HAP-1 (cell line): Measurements from ENCODE around the gene HLCS.
A peak's percentile ranks its signal among the peaks of the same experiment; 100 is the strongest.

ENCODE experiments used
- DNase-seq, 2 experiments: peaks; one replicate each; pipeline ENCODE4 v3.0.0-alpha.2; 2016 to 2020; ENCODE audit warnings: low spot score in 2 of 2
- H3K27me3 ChIP-seq: fragments of 250-450 bp; sonication (Bioruptor Pico); 2 replicates; pipeline ENCODE4 v1.5.1; 2020; ENCODE audit warnings: low read depth, mild to moderate bottlenecking, moderate library complexity
- H3K36me3 ChIP-seq: fragments of 250-450 bp; sonication (Bioruptor Pico); replicated peaks from 2 replicates; pipeline ENCODE4 v1.5.1; 2020; ENCODE audit warnings: mild to moderate bottlenecking
- H3K4me1 ChIP-seq: fragments of 250-450 bp; sonication (Bioruptor Pico); 2 replicates; pipeline ENCODE4 v1.5.1; 2020; ENCODE audit warnings: mild to moderate bottlenecking
- H3K4me3 ChIP-seq: fragments of 250-450 bp; sonication (Bioruptor Pico); 2 replicates; pipeline ENCODE4 v1.5.1; 2020; ENCODE audit warnings: mild to moderate bottlenecking, moderate library complexity
- H3K9me3 ChIP-seq: fragments of 250-450 bp; sonication (Bioruptor Pico); 2 replicates; pipeline ENCODE4 v1.5.1; 2020; ENCODE audit warnings: mild to moderate bottlenecking, moderate library complexity
- in situ Hi-C: fragments of 300-500 bp; cut with MboI; formaldehyde crosslinking; loops from 3 replicates; pipeline ENCODE4 v1.14.3; 2020; ENCODE audit warnings: low sequenced_read_pairs, inconsistent platforms, mixed read lengths

HLCS gene

GRCh38 chr21:36923270-36923669 lies 43.2 kb downstream of the HLCS start:
- H3K27me3 ChIP-seq, result no peaks in the 10 kb centered on the region
- no peak for DNase-seq
- no peaks in the 10 kb centered on the region for H3K4me1 ChIP-seq
- peaks cover 3% of the 10 kb centered on the region; the same call in 1 of the 2 replicates for H3K36me3 ChIP-seq
- H3K4me3 ChIP-seq, result no peak overlapping the region
- no peaks in the 10 kb centered on the region for H3K9me3 ChIP-seq
- in situ Hi-C loops, result loop anchor here (10.0 kb wide), 1 partner anchor 288 kb away; no protein-coding TSS in a partner anchor

DNA sequence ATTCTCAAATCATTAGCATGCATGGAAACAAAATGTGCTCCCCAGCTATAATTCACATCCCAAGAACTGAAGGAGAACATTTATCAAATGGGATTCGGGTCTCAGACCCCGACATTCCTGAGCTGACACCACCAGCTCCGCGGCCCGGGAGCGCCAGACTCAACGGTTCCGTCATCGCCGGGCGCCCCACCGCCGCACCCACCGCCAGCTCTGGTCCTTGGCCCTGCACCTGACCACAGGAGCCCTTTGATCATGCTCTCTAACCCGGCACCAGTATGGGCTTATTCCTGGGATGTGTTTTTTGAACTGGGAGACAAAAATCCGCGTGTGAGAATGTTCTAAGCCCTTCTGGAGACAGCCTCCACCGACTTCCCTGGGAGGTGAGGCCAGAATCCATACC lies 43.6 kb downstream of the HLCS start:
- Histone ChIP-seq H3K27me3 (no peaks in the 10 kb centered on the region), H3K9me3 (no peaks in the 10 kb centered on the region), H3K36me3 (peaks cover 3% of the 10 kb centered on the region; the same call in 1 of the 2 replicates), H3K4me3 (no peak overlapping the region), H3K4me1 (no peaks in the 10 kb centered on the region)
- DNase-seq, result no peak
- in situ Hi-C loops, result loop anchor here (10.0 kb wide), 1 partner anchor 288 kb away; no protein-coding TSS in a partner anchor

GRCh38 chr21:36918291-36918690 lies 48.2 kb downstream of the HLCS start:
- no peaks in the 10 kb centered on the region for H3K27me3 ChIP-seq
- no peak for DNase-seq
- H3K4me1 ChIP-seq, result peaks cover 20% of the 10 kb centered on the region
- H3K9me3 ChIP-seq, result no peaks in the 10 kb centered on the region
- H3K4me3 ChIP-seq, result no peak overlapping the region
- in situ Hi-C loops, result no loop called here
- no peaks in the 10 kb centered on the region for H3K36me3 ChIP-seq

DNA sequence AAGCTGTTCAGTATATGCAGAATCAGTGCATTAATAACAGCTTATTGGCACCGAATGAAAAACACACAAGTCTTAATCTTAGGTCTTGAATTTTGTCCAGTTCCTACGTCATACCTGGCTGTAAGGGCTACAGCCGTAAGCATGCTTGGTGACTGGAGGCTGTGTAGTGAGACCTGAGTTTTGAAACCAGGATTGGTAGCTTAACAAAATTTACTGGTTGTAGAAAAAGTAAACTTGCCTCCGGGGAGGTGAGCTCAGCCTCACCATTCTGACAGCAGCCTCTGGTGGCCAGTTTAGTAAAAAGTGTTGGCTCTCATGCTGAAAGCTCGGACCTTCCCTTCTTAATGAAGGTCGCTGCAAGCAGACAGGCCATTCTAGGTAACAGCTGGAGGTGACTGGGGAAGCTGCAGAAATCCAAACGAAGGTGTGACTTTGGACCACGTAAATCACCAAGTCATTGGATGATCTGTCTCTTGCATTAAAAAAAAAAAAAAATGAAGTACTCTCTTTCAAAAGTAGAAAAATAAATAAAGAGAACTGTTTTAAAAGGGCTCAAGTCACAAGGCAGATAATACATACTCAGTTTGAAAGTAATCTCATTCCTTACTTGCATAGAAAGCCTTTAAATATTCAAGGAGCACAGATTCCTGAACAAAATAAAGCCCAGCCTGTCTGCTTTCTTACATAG lies 48.9 kb downstream of the HLCS start:
- peak; percentile 32 to 46 for DNase-seq
- Histone ChIP-seq H3K27me3 (no peaks in the 10 kb centered on the region), H3K36me3 (no peaks in the 10 kb centered on the region), H3K4me1 (peaks cover 20% of the 10 kb centered on the region), H3K9me3 (no peaks in the 10 kb centered on the region), H3K4me3 (no peak overlapping the region)
- in situ Hi-C loops, result no loop called here

DNA sequence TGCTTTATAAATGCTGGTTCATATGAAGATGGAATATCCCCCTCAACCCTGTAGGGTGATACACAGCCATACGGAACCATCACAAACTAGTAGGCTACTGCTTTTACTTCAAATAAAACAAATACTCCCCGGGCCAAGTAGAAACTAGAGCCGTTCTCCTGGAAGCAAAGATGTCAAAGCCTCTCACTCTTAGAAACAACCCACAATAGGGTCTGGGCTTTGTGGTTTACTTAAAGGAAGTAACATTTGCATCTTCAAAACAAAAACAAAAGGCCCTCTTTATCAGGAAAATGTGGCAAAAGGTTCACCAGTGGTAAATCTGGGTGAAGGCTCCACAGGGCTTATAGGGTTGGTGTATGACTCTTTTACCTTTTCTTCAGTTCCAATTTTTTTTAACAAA lies 49.8 kb downstream of the HLCS start:
- Histone ChIP-seq H3K9me3 (no peaks in the 10 kb centered on the region), H3K36me3 (no peaks in the 10 kb centered on the region), H3K27me3 (no peaks in the 10 kb centered on the region), H3K4me1 (peaks cover 20% of the 10 kb centered on the region), H3K4me3 (no peak overlapping the region)
- in situ Hi-C loops, result no loop called here
- no peak for DNase-seq

- no peak overlapping the region for H3K4me3 ChIP-seq
- in situ Hi-C loops, result no loop called here
- no peaks in the 10 kb centered on the region for H3K27me3 ChIP-seq
- no peaks in the 10 kb centered on the region for H3K9me3 ChIP-seq
- DNase-seq, result no peak
- peaks cover 20% of the 10 kb centered on the region for H3K4me1 ChIP-seq
- no peaks in the 10 kb centered on the region for H3K36me3 ChIP-seq
Measured at GRCh38 chr21:36915696-36916245, 50.7 kb downstream of the HLCS start.

DNA sequence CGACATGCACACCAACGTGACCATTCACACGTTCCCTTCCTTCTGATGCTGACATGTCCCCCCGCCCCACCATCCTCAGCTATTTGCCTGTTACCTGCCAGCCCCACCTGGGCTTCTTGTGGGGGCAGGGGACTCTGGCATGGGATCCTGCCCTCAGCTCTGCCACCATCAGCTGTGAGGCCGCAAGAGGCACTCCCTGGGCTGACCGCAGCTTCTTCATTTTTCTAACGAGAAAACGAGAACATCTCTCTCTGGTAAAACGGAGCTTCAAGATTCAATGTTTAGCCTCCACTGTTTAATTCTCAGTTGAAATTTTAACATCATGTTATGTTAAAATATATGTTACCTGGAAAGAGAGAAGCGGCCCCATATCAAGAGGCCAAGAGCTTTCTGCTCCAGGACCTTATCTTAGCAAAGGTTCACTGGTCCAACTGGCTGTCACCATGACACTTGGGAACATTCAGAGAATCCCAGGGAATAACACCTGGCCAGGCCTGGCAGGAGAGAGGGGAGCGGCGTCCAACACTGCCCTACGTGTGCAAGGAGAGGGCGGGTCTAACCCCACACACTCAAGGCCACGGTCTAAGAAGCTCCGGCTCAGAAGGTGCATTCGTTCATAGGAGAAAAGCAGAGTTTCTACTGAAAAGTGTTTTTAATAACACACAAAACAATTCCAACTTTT lies 51.3 kb downstream of the HLCS start:
- no peak overlapping the region for H3K4me3 ChIP-seq
- no peaks in the 10 kb centered on the region for H3K9me3 ChIP-seq
- in situ Hi-C loops, result no loop called here
- H3K4me1 ChIP-seq, result peaks cover 20% of the 10 kb centered on the region
- DNase-seq, result no peak
- no peaks in the 10 kb centered on the region for H3K36me3 ChIP-seq
- H3K27me3 ChIP-seq, result no peaks in the 10 kb centered on the region

DNA sequence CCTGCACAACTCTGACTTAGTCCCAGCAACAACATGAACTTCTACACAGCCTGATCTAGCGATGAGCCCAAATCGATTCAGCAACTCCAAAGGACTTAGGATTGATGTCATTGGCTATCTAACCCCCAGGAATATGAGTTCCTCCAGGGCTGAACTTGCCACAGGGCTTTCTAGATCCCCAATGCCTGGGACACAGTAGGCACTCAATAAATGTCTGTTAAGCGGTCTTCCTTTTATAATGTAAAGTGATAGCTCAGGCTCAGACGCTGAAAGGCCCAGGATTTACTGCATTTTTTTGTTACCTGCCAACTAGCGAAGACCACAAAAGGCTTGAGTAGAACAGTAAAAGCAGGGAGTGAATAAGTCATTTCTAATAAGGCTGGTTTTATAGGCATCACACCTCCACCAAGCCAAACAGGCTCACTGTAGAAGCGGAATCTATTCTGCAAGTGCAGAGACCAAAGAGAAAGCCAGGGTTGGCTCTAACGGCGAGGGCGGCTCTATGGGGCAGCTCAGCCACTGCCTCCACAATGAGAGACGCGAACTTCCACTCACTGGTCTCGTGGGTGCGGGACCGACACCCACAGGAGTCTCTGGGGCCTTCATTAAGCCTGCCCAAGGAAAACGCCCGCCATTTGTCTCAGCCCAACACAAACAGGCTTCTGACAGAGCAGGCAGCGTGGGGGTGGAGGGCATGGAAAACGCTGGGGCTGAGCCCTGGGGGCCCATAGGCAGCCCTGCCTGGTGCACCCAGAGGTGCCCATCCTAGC lies 52.0 kb downstream of the HLCS start:
- Histone ChIP-seq H3K27me3 (no peaks in the 10 kb centered on the region), H3K4me1 (peaks cover 20% of the 10 kb centered on the region), H3K36me3 (no peaks in the 10 kb centered on the region), H3K9me3 (no peaks in the 10 kb centered on the region), H3K4me3 (no peak overlapping the region)
- DNase-seq, result peak; percentile 59 to 87
- in situ Hi-C loops, result no loop called here

DNA sequence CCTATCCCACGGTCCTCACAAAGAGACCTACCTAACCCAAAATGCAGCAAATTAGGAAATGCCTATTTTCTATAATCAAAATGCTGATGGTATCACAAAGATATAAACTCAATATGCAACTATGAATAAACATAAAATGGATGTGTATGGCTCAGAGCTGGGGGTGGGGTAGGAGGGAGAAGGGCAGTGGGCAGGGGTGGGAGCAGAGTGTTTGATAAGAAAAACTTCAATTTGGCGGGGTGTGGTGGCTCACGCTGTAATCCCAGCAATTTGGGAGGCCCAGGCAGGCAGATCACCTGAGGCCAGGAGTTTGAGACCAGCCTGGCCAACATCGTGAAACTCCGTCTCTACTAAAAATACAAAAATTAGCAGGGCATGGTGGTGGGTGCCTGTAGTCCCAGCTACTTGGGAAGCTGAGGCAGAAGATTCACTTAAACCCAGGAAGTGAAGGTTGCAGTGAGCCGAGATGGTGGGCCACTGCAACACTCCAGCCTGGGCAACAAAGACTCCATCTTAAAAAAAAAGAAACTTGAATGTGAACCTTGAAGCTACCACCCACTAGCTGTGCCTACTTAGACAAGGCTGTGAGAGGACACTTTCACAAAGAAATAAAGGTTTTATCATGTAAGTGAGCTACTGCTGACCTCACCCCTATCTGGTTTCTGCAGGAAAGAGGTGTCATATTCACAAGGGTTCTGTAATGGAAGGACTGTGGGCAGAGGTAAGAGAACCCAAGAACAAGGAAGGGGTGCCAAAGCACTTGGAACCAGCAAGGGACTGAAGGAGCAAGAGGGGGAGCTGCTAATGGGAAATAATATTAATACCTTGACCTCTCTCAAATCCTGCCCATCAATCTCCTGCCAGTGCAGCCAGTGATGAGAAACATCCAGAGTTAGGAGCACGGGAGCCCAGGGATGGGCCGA lies 53.0 kb downstream of the HLCS start:
- peaks cover 20% of the 10 kb centered on the region for H3K4me1 ChIP-seq
- H3K4me3 ChIP-seq, result no peak overlapping the region
- in situ Hi-C loops, result no loop called here
- H3K36me3 ChIP-seq, result no peaks in the 10 kb centered on the region
- DNase-seq, result no peak
- no peaks in the 10 kb centered on the region for H3K9me3 ChIP-seq
- no peaks in the 10 kb centered on the region for H3K27me3 ChIP-seq

GRCh38 chr21:36910581-36911307 lies 55.7 kb downstream of the HLCS start:
- Histone ChIP-seq H3K4me3 (no peak overlapping the region), H3K27me3 (no peaks in the 10 kb centered on the region), H3K9me3 (no peaks in the 10 kb centered on the region), H3K36me3 (no peaks in the 10 kb centered on the region), H3K4me1 (peaks cover 15% of the 10 kb centered on the region)
- in situ Hi-C loops, result no loop called here
- DNase-seq, result no peak

DNA sequence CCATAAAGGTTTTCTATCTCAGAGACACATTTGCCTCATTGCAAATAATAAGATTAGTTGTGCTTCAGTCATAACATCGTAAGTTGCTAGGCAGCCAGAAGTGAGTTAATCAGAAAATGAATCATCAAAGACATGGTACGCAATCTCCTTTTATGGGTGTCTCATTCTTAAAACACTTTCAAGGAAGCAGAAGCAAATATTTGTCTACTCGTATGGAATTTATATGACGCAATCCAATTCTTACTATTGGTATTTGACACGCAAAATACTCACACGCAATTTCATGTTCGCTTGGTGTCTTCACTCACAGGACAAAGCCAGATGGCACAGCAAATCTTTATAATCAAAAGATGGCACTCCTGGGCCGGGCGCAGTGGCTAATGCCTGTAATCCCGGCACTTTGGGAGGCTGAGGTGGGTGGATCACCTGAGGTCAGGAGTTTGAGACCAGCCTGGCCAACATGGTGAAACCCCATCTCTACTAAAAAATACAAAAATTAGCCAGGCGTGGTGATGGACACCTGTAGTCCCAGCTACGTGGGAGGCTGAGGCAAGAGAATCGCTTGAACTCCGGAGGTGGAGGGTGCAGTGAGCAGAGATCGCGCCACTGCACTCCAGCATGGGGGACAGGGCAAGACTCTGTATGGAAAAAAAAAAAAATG lies 56.4 kb downstream of the HLCS start:
- no peaks in the 10 kb centered on the region for H3K9me3 ChIP-seq
- DNase-seq, result no peak
- in situ Hi-C loops, result no loop called here
- H3K27me3 ChIP-seq, result no peaks in the 10 kb centered on the region
- peaks cover 14% of the 10 kb centered on the region for H3K4me1 ChIP-seq
- H3K36me3 ChIP-seq, result no peaks in the 10 kb centered on the region
- no peak overlapping the region for H3K4me3 ChIP-seq

- no peaks in the 10 kb centered on the region for H3K9me3 ChIP-seq
- no peak for DNase-seq
- in situ Hi-C loops, result no loop called here
- H3K27me3 ChIP-seq, result no peaks in the 10 kb centered on the region
- no peak overlapping the region for H3K4me3 ChIP-seq
- H3K4me1 ChIP-seq, result peaks cover 8% of the 10 kb centered on the region
- H3K36me3 ChIP-seq, result no peaks in the 10 kb centered on the region
Measured at GRCh38 chr21:36909423-36909822, 57.0 kb downstream of the HLCS start.
